H54 (cell line): ENCODE results near the gene EFNB2.

Experiments
- DNase-seq: peaks from one replicate; pipeline ENCODE4 v3.0.0; 2011; ENCODE audit warnings: low spot score, mixed read lengths; ENCODE audit not compliant: insufficient read length
- FAIRE-seq: peaks from 3 replicates; lab custom pipeline; 2011; peaks lifted over from hg19 to GRCh38; lab: Jason Lieb, UNC
- POLR2A ChIP-seq: IDR thresholded peaks from 2 replicates; pipeline ENCODE4 v1.6.1; 2011; ENCODE audit warnings: low read depth, mild to moderate bottlenecking, low read length

EFNB2 gene, protein sequence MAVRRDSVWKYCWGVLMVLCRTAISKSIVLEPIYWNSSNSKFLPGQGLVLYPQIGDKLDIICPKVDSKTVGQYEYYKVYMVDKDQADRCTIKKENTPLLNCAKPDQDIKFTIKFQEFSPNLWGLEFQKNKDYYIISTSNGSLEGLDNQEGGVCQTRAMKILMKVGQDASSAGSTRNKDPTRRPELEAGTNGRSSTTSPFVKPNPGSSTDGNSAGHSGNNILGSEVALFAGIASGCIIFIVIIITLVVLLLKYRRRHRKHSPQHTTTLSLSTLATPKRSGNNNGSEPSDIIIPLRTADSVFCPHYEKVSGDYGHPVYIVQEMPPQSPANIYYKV

GRCh38 chr13:106535552-106536243 is at the start of gene EFNB2:
Gene EFNB2 (minus strand): TSS chr13:106535662. CDS start chr13:106534964, 698 bp downstream.
- TF ChIP-seq POLR2A = peak; percentile 94
- FAIRE-seq (peak; percentile 95), DNase-seq (peak; percentile 99)

DNA sequence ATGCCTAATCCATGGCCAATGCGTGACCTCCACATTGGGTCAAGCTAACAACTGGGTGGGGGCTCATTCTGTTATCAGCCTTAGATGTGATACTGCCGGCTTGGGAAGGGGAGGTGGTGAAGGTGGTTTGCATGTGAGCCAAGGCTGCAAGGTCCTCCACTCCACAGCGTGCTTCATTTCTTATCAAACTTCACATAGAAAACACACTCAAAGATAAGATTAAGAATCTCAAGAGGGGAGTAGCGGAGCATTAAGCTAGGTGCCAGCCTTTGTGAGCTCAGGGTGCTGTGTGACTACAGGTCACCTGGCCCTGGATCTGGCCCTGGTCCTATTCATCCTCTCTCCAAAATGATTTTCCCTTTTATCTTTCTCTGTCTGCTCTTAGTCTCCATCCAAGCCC is 45.8 kb upstream of the EFNB2 start:
- TF ChIP-seq POLR2A = no peak
- DNase-seq (no peak), FAIRE-seq (no peak)

DNA sequence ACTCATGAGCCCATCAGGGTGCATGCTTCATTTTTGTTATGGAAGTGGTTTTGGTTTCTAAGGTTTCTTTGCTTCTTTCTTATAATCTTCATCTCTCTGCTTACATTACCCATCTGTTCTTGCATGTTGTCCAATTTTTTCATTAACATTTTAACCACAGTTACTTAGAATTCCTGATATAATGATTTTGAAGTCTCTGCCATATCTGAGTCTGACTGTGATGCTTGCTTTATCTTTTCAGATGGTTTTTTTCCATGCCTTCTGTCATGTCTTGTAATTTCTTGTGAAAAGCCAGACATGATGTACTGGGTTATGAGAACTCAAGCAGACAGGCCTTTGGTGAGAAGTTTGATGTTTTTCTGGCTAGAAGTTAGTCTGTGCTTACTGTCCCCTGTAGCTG is 40.4 kb upstream of the EFNB2 start:
- TF ChIP-seq POLR2A = no peak
- FAIRE-seq = no peak

GRCh38 chr13:106573868-106574267 is 38.4 kb upstream of the EFNB2 start:
- FAIRE-seq (no peak), DNase-seq (no peak)
- TF ChIP-seq POLR2A = no peak

More for the DNA sequence above, 40.4 kb upstream of the EFNB2 start:
- no peak for DNase-seq

GRCh38 chr13:106573284-106573846 is 37.9 kb upstream of the EFNB2 start:
- no peak for FAIRE-seq
- no peak for TF ChIP-seq POLR2A
- DNase-seq = no peak

- DNase-seq (peak; percentile 29), FAIRE-seq (peak; percentile 97)
- no peak for TF ChIP-seq POLR2A
Observed at GRCh38 chr13:106570299-106570852, 34.9 kb upstream of the EFNB2 start.

DNA sequence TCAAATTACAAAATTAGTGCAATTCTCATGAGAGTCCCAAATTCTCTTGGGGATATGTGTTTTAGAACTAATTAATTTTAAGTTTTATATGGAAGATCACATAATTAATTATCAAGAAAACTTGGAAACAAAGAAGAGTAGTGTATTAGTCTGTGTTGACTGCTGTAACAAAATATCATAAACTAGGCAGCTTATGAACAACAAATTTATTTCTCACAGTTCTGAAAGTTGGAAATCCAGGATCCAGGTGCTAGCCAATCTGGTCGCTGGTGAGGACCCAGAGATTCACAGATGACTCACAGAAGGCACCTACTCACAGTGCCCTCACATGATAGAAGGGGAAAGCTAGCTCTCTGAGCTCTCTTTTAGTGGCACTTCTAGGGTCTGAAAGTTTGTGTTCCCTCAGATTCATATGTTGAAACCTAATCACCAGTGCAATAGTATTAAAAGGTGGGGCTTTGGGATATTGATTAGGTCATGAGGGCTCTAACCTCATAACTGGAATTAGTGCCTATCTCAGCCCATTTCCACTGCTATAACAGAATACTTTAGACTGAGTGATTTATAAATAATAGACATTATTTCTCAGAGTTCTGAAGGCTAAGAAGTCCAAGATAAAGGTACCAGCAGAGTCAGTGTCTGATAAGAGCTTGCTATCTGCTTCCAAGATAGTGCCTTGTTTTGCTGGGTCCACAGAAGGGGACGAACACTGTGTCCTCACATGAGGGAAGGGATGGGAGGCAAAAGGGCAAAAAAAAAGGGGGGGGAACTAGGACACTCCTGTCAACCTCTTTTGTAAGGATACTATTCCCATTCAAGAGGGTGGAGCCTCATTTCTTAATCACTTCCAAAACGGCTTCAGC is 34.0 kb upstream of the EFNB2 start:
- no peak for DNase-seq

GRCh38 chr13:106568299-106569003 is 33.0 kb upstream of the EFNB2 start:
- no peak for DNase-seq
- no peak for FAIRE-seq

More for the DNA sequence above, 34.0 kb upstream of the EFNB2 start:
- no peak for TF ChIP-seq POLR2A
- peak; percentile 78 for FAIRE-seq

GRCh38 chr13:106567474-106568298 is 32.2 kb upstream of the EFNB2 start, which contains the start of gene ARGLU1:
Gene ARGLU1 (minus strand): TSS chr13:106568137. CDS start chr13:106567919, 218 bp downstream.
- peak; percentile 100 for FAIRE-seq

More at GRCh38 chr13:106568299-106569003, 33.0 kb upstream of the EFNB2 start:
- TF ChIP-seq POLR2A = no peak

DNA sequence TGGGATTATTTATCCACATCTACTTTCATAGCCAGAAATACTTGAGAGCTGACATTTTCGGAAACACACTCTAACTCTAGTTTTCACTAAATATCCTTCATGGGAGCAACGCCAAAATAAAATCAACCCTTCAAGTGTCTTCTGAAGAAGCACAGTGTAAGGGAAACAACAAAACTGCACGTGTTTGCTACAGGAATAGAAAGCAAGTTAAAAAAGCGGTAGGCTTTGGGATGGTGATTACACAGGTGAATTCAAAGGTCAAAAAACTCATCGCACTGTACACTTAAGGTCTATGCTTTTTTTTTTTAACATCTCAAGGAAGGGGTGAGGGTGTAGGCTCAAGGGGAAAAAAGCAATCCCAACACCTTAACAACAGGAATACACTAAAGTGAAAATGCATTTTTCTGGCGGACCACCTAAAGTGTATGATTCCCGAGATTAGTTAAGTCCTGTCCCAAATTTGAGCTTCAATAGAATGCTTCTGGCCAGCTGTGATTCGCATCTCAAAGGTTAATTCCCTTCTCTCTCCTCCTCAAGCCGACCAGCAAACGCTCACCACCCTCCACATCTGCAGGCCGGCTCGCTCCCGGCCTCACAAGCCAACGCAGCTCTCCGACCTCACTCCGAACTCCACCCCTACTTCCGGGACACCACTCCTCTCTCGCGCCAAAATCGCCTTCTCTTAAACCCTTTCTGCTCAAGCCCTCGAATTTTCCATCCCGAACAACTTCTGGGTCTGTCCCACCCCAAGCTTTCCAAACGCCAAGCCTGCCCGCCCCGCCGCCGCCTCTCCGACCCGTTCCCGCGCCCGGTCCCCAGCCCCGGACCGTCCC is 31.4 kb upstream of the EFNB2 start:
- peak; percentile 73 for DNase-seq
- 0 out of 2 replicates have a peak, but pooled peaks have one; percentile 33 for TF ChIP-seq POLR2A
- FAIRE-seq = peak; percentile 97

More at GRCh38 chr13:106567474-106568298, 32.2 kb upstream of the EFNB2 start, which contains the start of gene ARGLU1:
- TF ChIP-seq POLR2A = peak; percentile 91
- DNase-seq = peak; percentile 84
